ENCODE data around the gene HNRNPA1. TPM values are rescaled to one million over a fixed set of nuclear protein-coding genes. Genes with fewer than 3 reads are reported as not detected.
"Not testable (repeated sequence)": the region's sequence is repeated elsewhere in the genome, so short reads cannot be mapped to it uniquely, and the experiment has no call there.

Gene HNRNPA1
- total RNA-seq, 1 experiment from 2014 or later = 1,426 TPM

DNA sequence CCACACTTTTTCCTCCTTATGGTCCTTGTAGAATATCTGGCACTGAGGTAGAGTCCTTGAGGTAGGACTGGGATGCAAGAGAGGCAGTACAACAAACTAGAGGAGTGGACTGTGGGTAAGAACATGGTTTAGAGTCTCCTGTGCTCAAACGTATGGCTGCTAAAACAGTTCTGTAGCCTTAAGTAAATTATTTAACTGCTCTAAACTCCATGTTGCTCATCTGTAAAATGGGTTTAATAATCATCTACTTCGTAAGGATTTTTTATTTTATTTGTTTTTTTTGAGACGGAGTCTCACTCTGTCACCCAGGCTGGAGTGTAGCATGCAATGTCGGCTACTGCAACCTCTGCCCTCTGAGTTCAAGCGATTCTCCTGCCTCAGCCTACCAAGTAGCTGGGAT lies 40.8 kb downstream of the HNRNPA1 start:
- DNase-seq = no peak
- Mint-ChIP-seq H3K4me1 (ENCODE audit: low read depth, unreplicated experiment) (peaks cover 6% of the 10 kb centered on the region), H3K36me3 (ENCODE audit: insufficient read depth, unreplicated experiment) (peaks cover 8% of the 10 kb centered on the region), H3K27me3 (ENCODE audit: insufficient read depth, unreplicated experiment) (no peaks in the 10 kb centered on the region), H3K4me3 (ENCODE audit: unreplicated experiment) (no peak overlapping the region), H3K27ac (ENCODE audit: unreplicated experiment) (no peak overlapping the region), H3K9me3 (ENCODE audit: unreplicated experiment) (no peaks in the 10 kb centered on the region)
- Histone ChIP-seq H3K9me3 (no peaks in the 10 kb centered on the region), H3K36me3 (ENCODE audit: control insufficient read depth, insufficient read depth, low read length) (no peaks in the 10 kb centered on the region), H3K4me1 (no peaks in the 10 kb centered on the region), H3K27me3 (replicated peaks; ENCODE audit: control insufficient read depth, insufficient read depth, low read length) (no peaks in the 10 kb centered on the region), H3K4me3 (ENCODE audit: low read depth, low read length) (no peak overlapping the region)
- CTCF ChIA-PET = no interaction called here
- POLR2A ChIA-PET = no interaction called here
- intact Hi-C loops (cut with micrococcal nuclease; ENCODE audit: unreplicated experiment) = no loop called here
- TF ChIP-seq, protein P1, sequence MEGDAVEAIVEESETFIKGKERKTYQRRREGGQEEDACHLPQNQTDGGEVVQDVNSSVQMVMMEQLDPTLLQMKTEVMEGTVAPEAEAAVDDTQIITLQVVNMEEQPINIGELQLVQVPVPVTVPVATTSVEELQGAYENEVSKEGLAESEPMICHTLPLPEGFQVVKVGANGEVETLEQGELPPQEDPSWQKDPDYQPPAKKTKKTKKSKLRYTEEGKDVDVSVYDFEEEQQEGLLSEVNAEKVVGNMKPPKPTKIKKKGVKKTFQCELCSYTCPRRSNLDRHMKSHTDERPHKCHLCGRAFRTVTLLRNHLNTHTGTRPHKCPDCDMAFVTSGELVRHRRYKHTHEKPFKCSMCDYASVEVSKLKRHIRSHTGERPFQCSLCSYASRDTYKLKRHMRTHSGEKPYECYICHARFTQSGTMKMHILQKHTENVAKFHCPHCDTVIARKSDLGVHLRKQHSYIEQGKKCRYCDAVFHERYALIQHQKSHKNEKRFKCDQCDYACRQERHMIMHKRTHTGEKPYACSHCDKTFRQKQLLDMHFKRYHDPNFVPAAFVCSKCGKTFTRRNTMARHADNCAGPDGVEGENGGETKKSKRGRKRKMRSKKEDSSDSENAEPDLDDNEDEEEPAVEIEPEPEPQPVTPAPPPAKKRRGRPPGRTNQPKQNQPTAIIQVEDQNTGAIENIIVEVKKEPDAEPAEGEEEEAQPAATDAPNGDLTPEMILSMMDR (IDR thresholded peaks at IDR 0.05; ENCODE audit: insufficient read depth in 1 of 2, low read depth in 1 of 2, low read length in 1 of 2, severe bottlenecking in 1 of 2, unreplicated experiment in 1 of 2) = no peak
- no TSS peak for BruUV-seq (replicated peaks)

DNA sequence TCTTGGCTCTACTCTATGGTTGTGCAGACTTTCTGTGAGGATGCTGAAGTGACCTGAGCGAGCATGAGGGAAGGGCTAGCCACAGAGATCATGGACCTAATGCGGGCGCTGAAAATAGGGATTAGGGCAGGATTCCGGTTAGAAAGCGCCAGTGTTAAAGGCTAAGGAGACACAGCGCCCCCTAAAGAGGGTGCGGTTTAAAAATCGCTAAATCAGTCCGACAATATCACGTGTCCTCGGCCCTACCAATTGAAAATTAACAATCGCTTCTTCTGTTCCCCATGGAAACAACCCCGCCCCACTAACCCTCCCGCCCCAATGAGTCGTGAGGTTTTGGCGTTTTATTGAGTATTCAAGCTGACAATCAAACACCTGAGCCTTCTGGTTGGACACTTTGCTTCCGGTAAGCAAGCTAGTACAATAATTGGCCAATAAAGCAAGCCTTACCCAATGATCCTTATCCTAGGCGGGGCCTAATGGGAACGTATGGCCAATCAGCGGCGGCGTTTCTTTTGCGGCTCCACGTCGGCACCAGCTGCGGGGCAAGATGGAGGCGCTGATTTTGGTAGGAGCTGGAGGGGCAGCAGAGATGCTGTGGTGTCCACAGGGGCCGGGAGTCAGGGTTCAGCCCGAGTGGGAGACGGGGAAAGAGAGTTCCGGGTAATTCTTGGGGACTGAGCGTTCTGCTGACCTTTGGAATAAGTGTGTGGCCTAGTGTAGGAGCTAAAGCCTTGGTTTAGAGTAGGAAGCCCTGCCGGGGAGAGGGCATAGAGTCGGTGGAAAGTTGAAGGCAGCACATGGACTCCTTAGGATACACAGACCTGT lies 44.3 kb downstream of the HNRNPA1 start, which contains the start of gene COPZ1:
Gene COPZ1 (plus strand): TSS at position 515 of the 825 bp plus-strand sequence. CDS start 33 bp downstream, at position 548.
- Histone ChIP-seq H3K9me3 (no peaks in the 10 kb centered on the region), H3K4me3 (ENCODE audit: low read depth, low read length) (peak within 1 kb of the TSS; percentile 74), H3K4me1 (peaks cover 17% of the 10 kb centered on the region), H3K27me3 (replicated peaks; ENCODE audit: control insufficient read depth, insufficient read depth, low read length) (no peaks in the 10 kb centered on the region), H3K36me3 (ENCODE audit: control insufficient read depth, insufficient read depth, low read length) (no peaks in the 10 kb centered on the region)
- ChIA-PET POLR2A (interaction anchor here (0.5 to 2.0 kb wide), 24 partner anchors 12 to 1827 kb away, joined by 3 to 99 read pairs (median 6); partner anchors contain the start of genes CBX5, HNRNPA1, HOXC5 and HOXC8), CTCF (interaction anchor here (0.5 to 2.4 kb wide), 51 partner anchors 8 to 1863 kb away, joined by 3 to 56 read pairs (median 5); partner anchors contain the start of genes CBX5, HNRNPA1, HOXC13 and HOXC5)
- Mint-ChIP-seq H3K27me3 (ENCODE audit: insufficient read depth, unreplicated experiment) (no peaks in the 10 kb centered on the region), H3K27ac (ENCODE audit: unreplicated experiment) (peak within 1 kb of the TSS; percentile 98), H3K36me3 (ENCODE audit: insufficient read depth, unreplicated experiment) (peaks cover 13% of the 10 kb centered on the region), H3K4me1 (ENCODE audit: low read depth, unreplicated experiment) (peaks cover 16% of the 10 kb centered on the region), H3K4me3 (ENCODE audit: unreplicated experiment) (peak within 1 kb of the TSS; percentile 96), H3K9me3 (ENCODE audit: unreplicated experiment) (no peaks in the 10 kb centered on the region)
- TF ChIP-seq, protein P1 (IDR thresholded peaks at IDR 0.05; ENCODE audit: insufficient read depth in 1 of 2, low read depth in 1 of 2, low read length in 1 of 2, severe bottlenecking in 1 of 2, unreplicated experiment in 1 of 2) = peak; percentile 61 to 72
- peak; percentile 95 to 98 for DNase-seq
- intact Hi-C loops (cut with micrococcal nuclease; ENCODE audit: unreplicated experiment) = loop anchor here (1.0 kb wide), 6 partner anchors 24 to 105 kb away; partner anchors contain the start of genes CBX5, HNRNPA1 and NFE2
- no TSS peak for BruUV-seq (replicated peaks)

DNA sequence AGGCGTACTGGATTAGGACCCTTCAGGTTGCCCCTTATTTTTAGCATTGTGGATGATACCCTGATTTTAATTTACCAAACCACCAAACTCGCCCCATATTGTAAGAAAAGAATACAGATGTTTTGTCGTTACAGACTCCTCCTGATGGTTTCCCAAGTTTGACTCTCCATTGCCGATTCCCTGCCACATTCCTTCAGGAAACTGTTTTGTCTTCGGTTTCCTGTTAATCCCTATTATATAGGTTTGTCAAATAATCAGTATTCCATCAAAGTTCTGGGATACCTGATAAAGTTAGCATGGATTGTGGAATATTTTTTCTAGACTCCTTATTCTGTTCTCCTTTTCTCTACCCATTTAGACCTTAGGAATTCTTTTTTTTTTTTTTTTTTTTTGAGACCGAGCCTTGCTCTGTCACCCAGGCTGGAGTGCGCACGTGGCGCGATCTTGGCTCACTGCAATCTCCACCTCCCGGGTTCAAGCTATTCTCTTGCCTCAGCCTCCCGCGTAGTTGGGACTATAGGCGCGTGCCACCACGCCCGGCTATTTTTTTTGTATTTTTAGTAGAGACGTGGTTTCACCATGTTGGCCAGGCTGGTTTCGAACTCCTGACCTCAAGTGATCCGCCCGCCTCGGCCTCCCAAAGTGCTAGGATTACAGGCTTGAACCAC lies 45.0 kb downstream of the HNRNPA1 start:
- Histone ChIP-seq H3K4me3 (ENCODE audit: low read depth, low read length) (peak overlapping the region; percentile 74), H3K4me1 (peaks cover 25% of the 10 kb centered on the region)
- not testable (repeated sequence) for H3K27me3 ChIP-seq (replicated peaks; ENCODE audit: control insufficient read depth, insufficient read depth, low read length); H3K36me3 ChIP-seq (ENCODE audit: control insufficient read depth, insufficient read depth, low read length); H3K9me3 Mint-ChIP-seq (ENCODE audit: unreplicated experiment); H3K27me3 Mint-ChIP-seq (ENCODE audit: insufficient read depth, unreplicated experiment); H3K9me3 ChIP-seq; DNase-seq
- H3K27ac Mint-ChIP-seq (ENCODE audit: unreplicated experiment) = peak overlapping the region; percentile 98
- ChIA-PET POLR2A (interaction anchor here (0.5 to 2.0 kb wide), 24 partner anchors 12 to 1826 kb away, joined by 3 to 99 read pairs (median 6); partner anchors contain the start of genes CBX5, HNRNPA1, HOXC5 and HOXC8), CTCF (interaction anchor here (0.5 to 2.4 kb wide), 49 partner anchors 8 to 1863 kb away, joined by 3 to 56 read pairs (median 5); partner anchors contain the start of genes CBX5, HNRNPA1, HOXC13 and HOXC5)
- intact Hi-C loops (cut with micrococcal nuclease; ENCODE audit: unreplicated experiment) = loop anchor here (1.0 kb wide), 2 partner anchors 45 to 74 kb away; partner anchors contain the start of genes CBX5 and HNRNPA1
- peaks cover 17% of the 10 kb centered on the region for H3K36me3 Mint-ChIP-seq (ENCODE audit: insufficient read depth, unreplicated experiment)
- peaks cover 19% of the 10 kb centered on the region for H3K4me1 Mint-ChIP-seq (ENCODE audit: low read depth, unreplicated experiment)
- BruUV-seq (replicated peaks) = TSS peak; percentile 84
- H3K4me3 Mint-ChIP-seq (ENCODE audit: unreplicated experiment) = peak overlapping the region; percentile 96
